K562 (cell line): Measurements from ENCODE around the gene VEGFA. TPM values are rescaled to one million over a fixed set of nuclear protein-coding genes. Genes with fewer than 3 reads are reported as not detected.
A peak's percentile ranks its signal among the peaks of the same experiment; 100 is the strongest.

Experiments used
- CHAMP1 ChIP-seq: fragments of 450-650 bp; IDR thresholded peaks from 2 replicates; pipeline ENCODE4 v1.6.1; 2016; ENCODE audit warnings: mild to moderate bottlenecking
- ELF1 ChIP-seq: fragments of 200-800 bp; sonication (Bioruptor generic); IDR thresholded peaks from 2 replicates; pipeline ENCODE4 v1.6.1; 2016; ENCODE audit warnings: missing genetic modification characterization, missing compliant biosample characterization
- FOXA1 ChIP-seq: fragments of 450-650 bp; IDR thresholded peaks from 2 replicates; pipeline ENCODE4 v1.6.1; 2016; ENCODE audit warnings: mild to moderate bottlenecking, borderline replicate concordance
- IRF9 ChIP-seq: fragments of 450-650 bp; IDR thresholded peaks from 2 replicates; pipeline ENCODE4 v1.6.1; 2016; ENCODE audit warnings: missing biosample characterization, missing genetic modification characterization
- MCM5 ChIP-seq: fragments of 450-650 bp; IDR thresholded peaks from 2 replicates; pipeline ENCODE4 v1.6.1; 2016; ENCODE audit warnings: low read depth
- NCOA2 ChIP-seq, 2 experiments: fragments of 450-650 bp; IDR thresholded peaks; 2 replicates each; pipeline ENCODE4 v1.6.1; 2018; ENCODE audit warnings: mild to moderate bottlenecking in 2 of 2, moderate library complexity in 1 of 2; ENCODE audit not compliant: partially characterized antibody in 2 of 2
- NCOA4 ChIP-seq: fragments of 450-650 bp; IDR thresholded peaks from 2 replicates; pipeline ENCODE4 v1.6.1; 2018; ENCODE audit warnings: mild to moderate bottlenecking; ENCODE audit not compliant: partially characterized antibody
- NFIX ChIP-seq: fragments of 250-450 bp; sonication (Bioruptor Pico); IDR thresholded peaks from 2 replicates; pipeline ENCODE4 v1.4.0; 2020; ENCODE audit warnings: low read depth, mild to moderate bottlenecking, moderate library complexity
- PATZ1 ChIP-seq: fragments of 250-450 bp; sonication (Bioruptor Pico); IDR thresholded peaks from 2 replicates; pipeline ENCODE4 v1.5.0; 2020; ENCODE audit warnings: mild to moderate bottlenecking, borderline replicate concordance
- PHF21A ChIP-seq: fragments of 450-650 bp; IDR thresholded peaks from 2 replicates; pipeline ENCODE4 v1.6.1; 2017; ENCODE audit warnings: low read depth, borderline replicate concordance
- POLR2AphosphoS5 ChIP-seq: IDR thresholded peaks from 2 replicates; pipeline ENCODE4 v1.6.1; 2011; ENCODE audit warnings: mild to moderate bottlenecking, low read depth, low read length, moderate library complexity; ENCODE audit not compliant: control insufficient read depth, insufficient read depth
- POLR2H ChIP-seq: IDR thresholded peaks from 2 replicates; pipeline ENCODE4 v1.6.1; 2016; ENCODE audit warnings: missing genetic modification characterization, low read depth, mild to moderate bottlenecking, control low read depth, missing compliant biosample characterization, moderate library complexity
- SMAD1 ChIP-seq: fragments of 150-350 bp; IDR thresholded peaks from 2 replicates; pipeline ENCODE4 v1.6.1; 2014; ENCODE audit warnings: low read length, low read depth; ENCODE audit not compliant: partially characterized antibody
- TBP ChIP-seq: optimal IDR thresholded peaks from 2 replicates; pipeline ENCODE3; 2011; ENCODE audit warnings: low read depth, low read length, improper control_type of control experiment
- TCF7 ChIP-seq: sonication (generic); IDR thresholded peaks from 2 replicates; pipeline ENCODE4 v1.6.1; 2016; ENCODE audit warnings: antibody characterized with exemption, borderline replicate concordance
- THAP12 ChIP-seq: fragments of 250-450 bp; sonication (Bioruptor Pico); IDR thresholded peaks from 2 replicates; pipeline ENCODE4 v1.9.0; 2021; ENCODE audit warnings: mild to moderate bottlenecking, inconsistent platforms
- U2AF2 ChIP-seq: fragments of 200-400 bp; formaldehyde crosslinking; optimal IDR thresholded peaks from 2 replicates; pipeline ENCODE3; 2017; ENCODE audit warnings: low read depth, mild to moderate bottlenecking, low read length
- XRCC4 ChIP-seq: IDR thresholded peaks from one replicate; pipeline ENCODE4 v1.6.1; 2011; ENCODE audit not compliant: insufficient read depth, insufficient read length; ENCODE audit errors: extremely low read depth
- ZNF586 ChIP-seq: fragments of 450-650 bp; formaldehyde crosslinking; conservative IDR thresholded peaks from 2 replicates; pipeline ENCODE4 v1.4.0; 2020; ENCODE audit warnings: mild to moderate bottlenecking, moderate library complexity
- polyA plus RNA-seq, 8 experiments: library from polyadenylated mRNA; depleted of rRNA in 4 of 8; stranded (reverse) in 5 of 8; unstranded in 3 of 8; fragments of >200 nt; fragmentation: Nextera tagmentation in 2 of 8; fragmentation: Illumina TruSeq in 1 of 8; extraction: Ambion mirVana in 2 of 8; extraction: Trizol in 1 of 8; gene quantifications; 2 replicates each; pipeline versions ENCODE4 v1.2.1 to v1.2.3, GENCODE V29; 2011 to 2014; ENCODE audit warnings: inconsistent platforms in 1 of 8, missing spikeins in 1 of 8
- total RNA-seq, 7 experiments: library from RNA; depleted of rRNA in 6 of 7; stranded (reverse); fragments of >200 nt in 6 of 7; fragmentation: Illumina TruSeq in 2 of 7; extraction: Trizol in 2 of 7; gene quantifications; 2 replicates each; pipeline versions ENCODE4 v1.2.1 to v1.2.3, GENCODE V29; 2011 to 2021; ENCODE audit warnings: low replicate concordance in 1 of 7

The VEGFA gene
- total and polyA plus RNA-seq, 9 of the 15 experiments (the other 6 are each of a cell fraction or from before 2014, with no cell fraction given): 14.0 to 271 (median 124) TPM

GRCh38 chr6:43759136-43759906 lies 10.7 kb upstream of the VEGFA start (continued):
- TF ChIP-seq CHAMP1 (no peak), FOXA1 (no peak), IRF9 (tag) (no peak), NFIX (CRISPR knock-in tag) (no peak), ZNF586 (no peak), PHF21A (no peak), TBP (peak; percentile 70), POLR2H (tag) (no peak), NCOA4 (no peak), THAP12 (CRISPR knock-in tag) (0 out of 2 replicates have a peak, but pooled peaks have one; percentile 12), ELF1 (tag) (no peak), POLR2AphosphoS5 (peak; percentile 51; the same call in 1 of the 2 replicates), MCM5 (no peak), SMAD1 (no peak), U2AF2 (no peak), NCOA2 (IDR thresholded peaks at IDR 0.05; ENCODE audit: partially characterized antibody in 2 of 2) (no peak), PATZ1 (no peak), TCF7 (no peak), XRCC4 (no peak)
